ENCODE results near the gene GMPS. TPM values are rescaled to one million over a fixed set of nuclear protein-coding genes. Genes with fewer than 3 reads are reported as not detected.
A peak's percentile ranks its signal among the peaks of the same experiment; 100 is the strongest.

The GMPS gene
- total and polyA plus RNA-seq, 4 experiments from 2014 or later = 50.5 to 103 (median 64.1) TPM

GRCh38 chr3:155871746-155872158 lies 1.3 kb downstream of the GMPS start:
- Mint-ChIP-seq H3K27ac (peak overlapping the region; percentile 59 to 99 (median 94)), H3K9me3 (no peaks in the 10 kb centered on the region), H3K4me3 (peak overlapping the region; percentile 91 to 100 (median 97)), H3K27me3 (no peaks in the 10 kb centered on the region), H3K36me3 (peaks cover 0 to 6% of the 10 kb centered on the region in 2 donors), H3K4me1 (peaks cover 20 to 55% (median 34%) of the 10 kb centered on the region in 4 donors)
- peak overlapping the region; percentile 65 to 96 for H3K4me3 ChIP-seq (ENCODE audit: low read length in 2 of 2)
- H3K27ac ChIP-seq (ENCODE audit: low read depth, low read length) = peak overlapping the region; percentile 83
- peak in 1 of 5 donors; percentile 16 for DNase-seq
- peaks cover 46% of the 10 kb centered on the region for H3K4me1 ChIP-seq (ENCODE audit: insufficient read depth, low read length)
- POLR2A ChIA-PET (ENCODE audit: partially characterized antibody) = interaction anchor here (0.7 to 6.4 kb wide), 9 partner anchors 10 to 1303 kb away, joined by 3 to 61 read pairs (median 4); partner anchors contain the start of genes C3orf33, SLC33A1 and SSR3
- H3K9me3 ChIP-seq (ENCODE audit: control insufficient read depth in 1 of 2, low read length in 2 of 2) = no peaks in the 10 kb centered on the region
- CTCF ChIA-PET (ENCODE audit: partially characterized antibody) = interaction anchor here (1.1 to 3.4 kb wide), 6 partner anchors 10 to 65 kb away, joined by 3 to 42 read pairs (median 4); partner anchors contain the start of genes C3orf33 and SLC33A1
- H3K36me3 ChIP-seq (ENCODE audit: insufficient read depth, low read length) = no peaks in the 10 kb centered on the region
- H3K27me3 ChIP-seq (ENCODE audit: insufficient read depth, low read length) = no peaks in the 10 kb centered on the region
- intact Hi-C loops (cut with micrococcal nuclease) = loop anchor here (2.0 to 5.0 kb wide), 2 partner anchors 127 to 1549 kb away; partner anchors contain the start of genes DHX36 and PLCH1

GRCh38 chr3:155872904-155873646 lies 2.6 kb downstream of the GMPS start:
- ChIA-PET CTCF (ENCODE audit: partially characterized antibody) (interaction anchor here (1.3 to 3.4 kb wide), 3 partner anchors 20 to 67 kb away, joined by 3 to 42 read pairs (median 8); partner anchors contain the start of gene C3orf33), POLR2A (ENCODE audit: partially characterized antibody) (interaction anchor here (0.9 to 6.4 kb wide), 2 partner anchors 20 to 67 kb away, joined by 4 to 61 read pairs; partner anchors contain the start of genes C3orf33 and SLC33A1)
- Histone ChIP-seq H3K9me3 (ENCODE audit: control insufficient read depth in 1 of 2, low read length in 2 of 2) (no peaks in the 10 kb centered on the region), H3K4me1 (ENCODE audit: insufficient read depth, low read length) (peaks cover 50% of the 10 kb centered on the region), H3K36me3 (ENCODE audit: insufficient read depth, low read length) (no peaks in the 10 kb centered on the region), H3K4me3 (ENCODE audit: low read length in 2 of 2) (no peak overlapping the region), H3K27me3 (ENCODE audit: insufficient read depth, low read length) (no peaks in the 10 kb centered on the region), H3K27ac (ENCODE audit: low read depth, low read length) (no peak overlapping the region)
- DNase-seq = no peak
- H3K4me1 Mint-ChIP-seq = peaks cover 25 to 68% (median 42%) of the 10 kb centered on the region in 4 donors
- H3K27me3 Mint-ChIP-seq = no peaks in the 10 kb centered on the region
- peaks cover 0 to 6% of the 10 kb centered on the region in 2 donors for H3K36me3 Mint-ChIP-seq
- intact Hi-C loops (cut with micrococcal nuclease) = loop anchor here (5.0 kb wide), 1 partner anchor 1551 kb away; the partner anchor contains the start of gene DHX36
- H3K4me3 Mint-ChIP-seq = peak overlapping the region in 6 of 8 donors; percentile 93 to 100 (median 97)
- H3K9me3 Mint-ChIP-seq = no peaks in the 10 kb centered on the region
- peak overlapping the region in 2 of 7 donors; percentile 31 to 85 for H3K27ac Mint-ChIP-seq

- intact Hi-C loops (cut with micrococcal nuclease) = no loop called here
- Histone ChIP-seq H3K9me3 (ENCODE audit: control insufficient read depth in 1 of 2, low read length in 2 of 2) (no peaks in the 10 kb centered on the region), H3K36me3 (ENCODE audit: insufficient read depth, low read length) (no peaks in the 10 kb centered on the region), H3K27ac (ENCODE audit: low read depth, low read length) (no peak overlapping the region), H3K27me3 (ENCODE audit: insufficient read depth, low read length) (no peaks in the 10 kb centered on the region), H3K4me1 (ENCODE audit: insufficient read depth, low read length) (peaks cover 58% of the 10 kb centered on the region), H3K4me3 (ENCODE audit: low read length in 2 of 2) (no peak overlapping the region)
- POLR2A ChIA-PET (ENCODE audit: partially characterized antibody) = no interaction called here
- no peak overlapping the region for H3K27ac Mint-ChIP-seq
- peaks cover 38 to 79% (median 56%) of the 10 kb centered on the region in 4 donors for H3K4me1 Mint-ChIP-seq
- DNase-seq = no peak
- no peak overlapping the region for H3K4me3 Mint-ChIP-seq
- no peaks in the 10 kb centered on the region for H3K9me3 Mint-ChIP-seq
- peaks cover 0 to 4% of the 10 kb centered on the region in 2 donors for H3K36me3 Mint-ChIP-seq
- no peaks in the 10 kb centered on the region for H3K27me3 Mint-ChIP-seq
- CTCF ChIA-PET (ENCODE audit: partially characterized antibody) = interaction anchor here (1.1 kb wide), 2 partner anchors 23 to 70 kb away, joined by 4 to 5 read pairs; partner anchors contain the start of genes C3orf33 and SLC33A1
These were observed 5.6 kb downstream of the GMPS start for GRCh38 chr3:155876037-155876436.

GRCh38 chr3:155876503-155876902 lies 6.1 kb downstream of the GMPS start:
- H3K36me3 Mint-ChIP-seq = peaks cover 0 to 4% of the 10 kb centered on the region in 2 donors
- no peak for DNase-seq
- H3K27me3 Mint-ChIP-seq = no peaks in the 10 kb centered on the region
- peaks cover 40 to 82% (median 59%) of the 10 kb centered on the region in 4 donors for H3K4me1 Mint-ChIP-seq
- peaks cover 58% of the 10 kb centered on the region for H3K4me1 ChIP-seq (ENCODE audit: insufficient read depth, low read length)
- no peaks in the 10 kb centered on the region for H3K9me3 Mint-ChIP-seq
- no peak overlapping the region for H3K27ac Mint-ChIP-seq
- no peak overlapping the region for H3K27ac ChIP-seq (ENCODE audit: low read depth, low read length)
- no peaks in the 10 kb centered on the region for H3K36me3 ChIP-seq (ENCODE audit: insufficient read depth, low read length)
- POLR2A ChIA-PET (ENCODE audit: partially characterized antibody) = no interaction called here
- CTCF ChIA-PET (ENCODE audit: partially characterized antibody) = interaction anchor here (1.1 kb wide), 2 partner anchors 23 to 71 kb away, joined by 4 to 5 read pairs; partner anchors contain the start of genes C3orf33 and SLC33A1
- H3K4me3 ChIP-seq (ENCODE audit: low read length in 2 of 2) = no peak overlapping the region
- H3K9me3 ChIP-seq (ENCODE audit: control insufficient read depth in 1 of 2, low read length in 2 of 2) = no peaks in the 10 kb centered on the region
- intact Hi-C loops (cut with micrococcal nuclease) = no loop called here
- no peaks in the 10 kb centered on the region for H3K27me3 ChIP-seq (ENCODE audit: insufficient read depth, low read length)
- H3K4me3 Mint-ChIP-seq = no peak overlapping the region

- Histone ChIP-seq H3K4me3 (ENCODE audit: low read length in 2 of 2) (no peak overlapping the region), H3K9me3 (ENCODE audit: control insufficient read depth in 1 of 2, low read length in 2 of 2) (no peaks in the 10 kb centered on the region), H3K36me3 (ENCODE audit: insufficient read depth, low read length) (no peaks in the 10 kb centered on the region), H3K27me3 (ENCODE audit: insufficient read depth, low read length) (no peaks in the 10 kb centered on the region), H3K27ac (ENCODE audit: low read depth, low read length) (no peak overlapping the region), H3K4me1 (ENCODE audit: insufficient read depth, low read length) (peaks cover 32% of the 10 kb centered on the region)
- intact Hi-C loops (cut with micrococcal nuclease) = no loop called here
- ChIA-PET CTCF (ENCODE audit: partially characterized antibody) (interaction anchor here (1.6 kb wide), 1 partner anchor 74 kb away, joined by 7 read pairs; the partner anchor contains the start of gene C3orf33), POLR2A (ENCODE audit: partially characterized antibody) (no interaction called here)
- Mint-ChIP-seq H3K36me3 (no peaks in the 10 kb centered on the region), H3K4me3 (peak overlapping the region in 2 of 8 donors; percentile 0), H3K27me3 (no peaks in the 10 kb centered on the region), H3K27ac (peak overlapping the region in 1 of 7 donors; percentile 1), H3K9me3 (no peaks in the 10 kb centered on the region), H3K4me1 (peaks cover 40 to 78% (median 54%) of the 10 kb centered on the region in 4 donors)
- DNase-seq = no peak
These were observed 9.8 kb downstream of the GMPS start for GRCh38 chr3:155880286-155880685.

- CTCF ChIA-PET (ENCODE audit: partially characterized antibody) = interaction anchor here (0.9 to 2.6 kb wide), 2 partner anchors 13 to 78 kb away, joined by 3 to 14 read pairs; partner anchors contain the start of genes C3orf33 and GMPS
- Mint-ChIP-seq H3K27ac (no peak overlapping the region), H3K27me3 (no peaks in the 10 kb centered on the region), H3K4me1 (peaks cover 38 to 64% (median 46%) of the 10 kb centered on the region in 4 donors), H3K4me3 (no peak overlapping the region), H3K9me3 (no peaks in the 10 kb centered on the region), H3K36me3 (no peaks in the 10 kb centered on the region)
- no peaks in the 10 kb centered on the region for H3K36me3 ChIP-seq (ENCODE audit: insufficient read depth, low read length)
- peaks cover 16% of the 10 kb centered on the region for H3K4me1 ChIP-seq (ENCODE audit: insufficient read depth, low read length)
- intact Hi-C loops (cut with micrococcal nuclease) = no loop called here
- H3K9me3 ChIP-seq (ENCODE audit: control insufficient read depth in 1 of 2, low read length in 2 of 2) = no peaks in the 10 kb centered on the region
- no peak overlapping the region for H3K4me3 ChIP-seq (ENCODE audit: low read length in 2 of 2)
- no peak overlapping the region for H3K27ac ChIP-seq (ENCODE audit: low read depth, low read length)
- DNase-seq = no peak
- no peaks in the 10 kb centered on the region for H3K27me3 ChIP-seq (ENCODE audit: insufficient read depth, low read length)
- POLR2A ChIA-PET (ENCODE audit: partially characterized antibody) = interaction anchor here (1.4 kb wide), 1 partner anchor 13 kb away, joined by 4 read pairs; no protein-coding TSS in a partner anchor
These were observed 13.8 kb downstream of the GMPS start for GRCh38 chr3:155884292-155884691.

GRCh38 chr3:155885292-155885691 lies 14.8 kb downstream of the GMPS start:
- Mint-ChIP-seq H3K4me3 (no peak overlapping the region), H3K4me1 (peaks cover 37 to 63% (median 46%) of the 10 kb centered on the region in 4 donors), H3K36me3 (no peaks in the 10 kb centered on the region), H3K27me3 (no peaks in the 10 kb centered on the region), H3K27ac (no peak overlapping the region), H3K9me3 (no peaks in the 10 kb centered on the region)
- Histone ChIP-seq H3K27ac (ENCODE audit: low read depth, low read length) (no peak overlapping the region), H3K36me3 (ENCODE audit: insufficient read depth, low read length) (no peaks in the 10 kb centered on the region), H3K9me3 (ENCODE audit: control insufficient read depth in 1 of 2, low read length in 2 of 2) (no peaks in the 10 kb centered on the region), H3K4me3 (ENCODE audit: low read length in 2 of 2) (no peak overlapping the region), H3K4me1 (ENCODE audit: insufficient read depth, low read length) (peaks cover 15% of the 10 kb centered on the region), H3K27me3 (ENCODE audit: insufficient read depth, low read length) (no peaks in the 10 kb centered on the region)
- intact Hi-C loops (cut with micrococcal nuclease) = no loop called here
- ChIA-PET POLR2A (ENCODE audit: partially characterized antibody) (interaction anchor here (0.5 to 1.4 kb wide), 2 partner anchors 14 to 1204 kb away, joined by 3 to 4 read pairs; no protein-coding TSS in a partner anchor), CTCF (ENCODE audit: partially characterized antibody) (interaction anchor here (0.9 to 2.6 kb wide), 2 partner anchors 14 to 79 kb away, joined by 3 to 14 read pairs; partner anchors contain the start of genes C3orf33 and GMPS)
- no peak for DNase-seq
